Activated naive CD4-positive, alpha-beta T cell treated with anti-CD3 and anti-CD28 coated beads, Interleukin-2, amount 50 U/mL, for 72 hours (primary cell): ENCODE data around the gene SETSIP. TPM values are rescaled to one million over a fixed set of nuclear protein-coding genes. Genes with fewer than 3 reads are reported as not detected.

ENCODE experiments used
- total RNA-seq, 2 donors: library from RNA; stranded (reverse); gene quantifications; one replicate each; pipeline ENCODE4 v1.2.3, GENCODE V29; 2022

SETSIP gene
- total RNA-seq, 2 donors from 2014 or later, result not detected

Other genes starting within 250 kb of the SETSIP start
- gene TGFBR3, start 189.3 kb downstream of the SETSIP start, total RNA-seq, result 1 to 10 TPM; 1.2 to 3.3 TPM
- gene BRDT, start 126.0 kb downstream of the SETSIP start, total RNA-seq, result under 1 TPM in 1 of 2 donors, not detected in 1; 0.10 TPM
- gene EPHX4, start 45.4 kb downstream of the SETSIP start, total RNA-seq, result 1 to 10 TPM in 1 of 2 donors, under 1 TPM in 1; 0.32 to 1.4 TPM
- gene BTBD8, start 4.9 kb upstream of the SETSIP start, total RNA-seq, result 1 to 10 TPM; 2.1 to 3.2 TPM
- not detected for gene C1orf146, start 142.5 kb upstream of the SETSIP start, total RNA-seq
- 10 to 100 TPM; 22.7 to 29.6 TPM for gene GLMN, start 223.6 kb upstream of the SETSIP start, total RNA-seq
- gene RPAP2, start 223.6 kb upstream of the SETSIP start, total RNA-seq, result 10 to 100 TPM; 25.1 to 25.3 TPM